Esophagus squamous epithelium (tissue), 4 donors: ENCODE results near the gene TMEM63B.

ENCODE experiments used
- POLR2A ChIP-seq, 4 donors: fragments of 450-650 bp; IDR thresholded peaks; one replicate each; pipeline ENCODE4 v1.6.1; 2017; ENCODE audit warnings: antibody characterized with exemption in 4 of 4, mild to moderate bottlenecking in 4 of 4, moderate library complexity in 3 of 4
- TF ChIP-seq, protein P1 (sequence below), 6 experiments: fragments of 450-650 bp in 4 of 6; fragments of 200-600 bp in 2 of 6; sonication (generic) in 2 of 6; IDR thresholded peaks; one replicate each; pipeline ENCODE4 v1.5.1; 2016 to 2019; ENCODE audit warnings: antibody characterized with exemption in 6 of 6, mild to moderate bottlenecking in 4 of 6, moderate library complexity in 4 of 6

DNA sequence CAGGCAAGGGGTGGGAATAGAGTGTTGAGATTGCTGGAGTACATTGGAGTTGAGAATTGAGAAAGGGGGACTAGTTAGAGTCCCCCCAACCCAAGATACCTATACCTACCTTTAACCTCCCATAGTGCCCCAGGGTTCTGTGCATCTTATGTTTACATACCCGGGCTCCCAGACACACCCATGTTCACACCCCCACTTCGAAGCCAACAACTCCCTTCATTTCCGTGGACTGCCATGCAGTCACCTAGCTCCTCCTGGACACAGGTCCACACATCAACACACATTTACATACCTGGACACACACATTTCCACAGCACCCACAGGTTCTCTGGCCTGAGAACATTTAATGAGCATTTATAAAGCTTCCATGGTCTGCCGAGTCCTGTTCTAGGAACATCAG, 5.1 kb downstream of the TMEM63B start:
- TF ChIP-seq, protein P1, sequence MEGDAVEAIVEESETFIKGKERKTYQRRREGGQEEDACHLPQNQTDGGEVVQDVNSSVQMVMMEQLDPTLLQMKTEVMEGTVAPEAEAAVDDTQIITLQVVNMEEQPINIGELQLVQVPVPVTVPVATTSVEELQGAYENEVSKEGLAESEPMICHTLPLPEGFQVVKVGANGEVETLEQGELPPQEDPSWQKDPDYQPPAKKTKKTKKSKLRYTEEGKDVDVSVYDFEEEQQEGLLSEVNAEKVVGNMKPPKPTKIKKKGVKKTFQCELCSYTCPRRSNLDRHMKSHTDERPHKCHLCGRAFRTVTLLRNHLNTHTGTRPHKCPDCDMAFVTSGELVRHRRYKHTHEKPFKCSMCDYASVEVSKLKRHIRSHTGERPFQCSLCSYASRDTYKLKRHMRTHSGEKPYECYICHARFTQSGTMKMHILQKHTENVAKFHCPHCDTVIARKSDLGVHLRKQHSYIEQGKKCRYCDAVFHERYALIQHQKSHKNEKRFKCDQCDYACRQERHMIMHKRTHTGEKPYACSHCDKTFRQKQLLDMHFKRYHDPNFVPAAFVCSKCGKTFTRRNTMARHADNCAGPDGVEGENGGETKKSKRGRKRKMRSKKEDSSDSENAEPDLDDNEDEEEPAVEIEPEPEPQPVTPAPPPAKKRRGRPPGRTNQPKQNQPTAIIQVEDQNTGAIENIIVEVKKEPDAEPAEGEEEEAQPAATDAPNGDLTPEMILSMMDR (IDR thresholded peaks at IDR 0.05) = no peak
- TF ChIP-seq POLR2A (IDR thresholded peaks at IDR 0.05) = no peak
